Inflammatory macrophage (primary cell): ENCODE results near the gene XPO5.
"Not testable (repeated sequence)": the region's sequence is repeated elsewhere in the genome, so short reads cannot be mapped to it uniquely, and the experiment has no call there.

Experiments used
- DNase-seq, 2 donors: peaks; one replicate each; pipeline ENCODE4 v3.0.0-alpha.2; 2020 to 2022
- total RNA-seq, 18 experiments: gene quantifications; one replicate each; lab custom pipeline; 2026; ENCODE audit warnings: mixed read lengths in 6 of 18, inconsistent platforms in 2 of 18; lab: John Stamatoyannopoulos, UW

XPO5 gene
- 33.9 to 79.5 (median 61.8) reads per million in 18 experiments for total RNA-seq

GRCh38 chr6:43575772-43576551 is at the start of gene XPO5, which contains the start of gene POLH:
XPO5 (minus strand) TSS chr6:43576038; CDS start chr6:43575864, 174 bp downstream.
POLH (plus strand) TSS chr6:43576185; CDS start chr6:43582320, 6,135 bp downstream.
- DNase-seq: peak; percentile 94 to 96

GRCh38 chr6:43625393-43625992 is 49.7 kb upstream of the XPO5 start:
- DNase-seq: no peak

- no peak for DNase-seq
Measured at GRCh38 chr6:43624786-43625288, 49.0 kb upstream of the XPO5 start.

- no peak for DNase-seq
Measured at GRCh38 chr6:43623880-43624785, 48.3 kb upstream of the XPO5 start.

- DNase-seq: no peak
Measured at GRCh38 chr6:43622541-43622940, 46.7 kb upstream of the XPO5 start.

- DNase-seq: no peak
Measured at GRCh38 chr6:43621836-43622180, 46.0 kb upstream of the XPO5 start.

- no peak for DNase-seq
Measured at GRCh38 chr6:43621078-43621835, 45.4 kb upstream of the XPO5 start.

GRCh38 chr6:43616725-43617472 is 41.1 kb upstream of the XPO5 start:
- no peak for DNase-seq

- no peak for DNase-seq
Measured at GRCh38 chr6:43614396-43614730, 38.5 kb upstream of the XPO5 start.

GRCh38 chr6:43613721-43614395 is 38.0 kb upstream of the XPO5 start:
- no peak for DNase-seq

GRCh38 chr6:43610431-43610830 is 34.6 kb upstream of the XPO5 start:
- DNase-seq: no peak

- DNase-seq: no peak
Measured at GRCh38 chr6:43609402-43609801, 33.6 kb upstream of the XPO5 start.

- peak; percentile 25 to 57 for DNase-seq
Measured at GRCh38 chr6:43608807-43609206, 33.0 kb upstream of the XPO5 start.

GRCh38 chr6:43608310-43608763 is 32.5 kb upstream of the XPO5 start:
- DNase-seq: peak; percentile 64 to 69

GRCh38 chr6:43606019-43606418 is 30.2 kb upstream of the XPO5 start:
- no peak for DNase-seq

- no peak for DNase-seq
Measured at GRCh38 chr6:43604174-43604573, 28.3 kb upstream of the XPO5 start.

GRCh38 chr6:43600595-43600994 is 24.8 kb upstream of the XPO5 start:
- no peak for DNase-seq

GRCh38 chr6:43593938-43594337 is 18.1 kb upstream of the XPO5 start:
- no peak for DNase-seq

- DNase-seq: not testable (repeated sequence)
Measured at GRCh38 chr6:43589564-43589963, 13.7 kb upstream of the XPO5 start.

GRCh38 chr6:43588194-43588593 is 12.4 kb upstream of the XPO5 start:
- DNase-seq: no peak
